Retinal pigment epithelial cell (primary cell): ENCODE data around the gene REEP6.
"Not testable (repeated sequence)": the region's sequence is repeated elsewhere in the genome, so short reads cannot be mapped to it uniquely, and the experiment has no call there.

Source experiments
- DNase-seq: peaks from one replicate; pipeline ENCODE4 v3.0.0-alpha.2; 2010; ENCODE audit warnings: low read depth
- H3K4me3 ChIP-seq: 2 replicates; pipeline ENCODE4 v1.5.1; 2011; ENCODE audit warnings: mild to moderate bottlenecking, low read length, control low read depth, moderate library complexity
- TF ChIP-seq, protein P1 (sequence below): conservative IDR thresholded peaks from 2 replicates; pipeline ENCODE4 v1.5.1; 2011; ENCODE audit warnings: low read depth, low read length, control low read depth, inconsistent platforms

Gene REEP6

DNA sequence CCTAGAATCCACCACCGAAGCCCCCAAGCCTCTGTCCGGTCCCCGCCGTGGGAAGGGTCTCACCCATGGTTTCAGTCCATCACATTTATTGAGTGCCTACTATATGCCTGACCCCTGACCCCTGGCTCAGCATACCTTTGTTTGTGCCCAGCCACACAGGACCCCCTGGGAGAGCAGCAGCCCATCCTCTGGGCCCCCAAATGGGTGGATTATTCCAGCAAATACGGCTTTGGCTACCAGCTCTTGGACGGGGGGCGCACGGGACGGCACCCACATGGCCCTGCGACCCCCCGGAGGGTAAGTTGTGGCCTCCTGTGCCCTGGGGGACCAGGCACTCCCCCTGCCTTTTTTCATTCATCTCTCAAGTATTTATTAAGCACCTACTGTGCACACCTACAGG is 40.6 kb downstream of the REEP6 start:
- H3K4me3 ChIP-seq, result no peak overlapping the region
- TF ChIP-seq, protein P1, sequence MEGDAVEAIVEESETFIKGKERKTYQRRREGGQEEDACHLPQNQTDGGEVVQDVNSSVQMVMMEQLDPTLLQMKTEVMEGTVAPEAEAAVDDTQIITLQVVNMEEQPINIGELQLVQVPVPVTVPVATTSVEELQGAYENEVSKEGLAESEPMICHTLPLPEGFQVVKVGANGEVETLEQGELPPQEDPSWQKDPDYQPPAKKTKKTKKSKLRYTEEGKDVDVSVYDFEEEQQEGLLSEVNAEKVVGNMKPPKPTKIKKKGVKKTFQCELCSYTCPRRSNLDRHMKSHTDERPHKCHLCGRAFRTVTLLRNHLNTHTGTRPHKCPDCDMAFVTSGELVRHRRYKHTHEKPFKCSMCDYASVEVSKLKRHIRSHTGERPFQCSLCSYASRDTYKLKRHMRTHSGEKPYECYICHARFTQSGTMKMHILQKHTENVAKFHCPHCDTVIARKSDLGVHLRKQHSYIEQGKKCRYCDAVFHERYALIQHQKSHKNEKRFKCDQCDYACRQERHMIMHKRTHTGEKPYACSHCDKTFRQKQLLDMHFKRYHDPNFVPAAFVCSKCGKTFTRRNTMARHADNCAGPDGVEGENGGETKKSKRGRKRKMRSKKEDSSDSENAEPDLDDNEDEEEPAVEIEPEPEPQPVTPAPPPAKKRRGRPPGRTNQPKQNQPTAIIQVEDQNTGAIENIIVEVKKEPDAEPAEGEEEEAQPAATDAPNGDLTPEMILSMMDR, result no peak
- no peak for DNase-seq

- no peak for DNase-seq
- no peak overlapping the region for H3K4me3 ChIP-seq
- TF ChIP-seq, protein P1, result no peak
Measured at GRCh38 chr19:1532003-1532402, 41.0 kb downstream of the REEP6 start.

- TF ChIP-seq, protein P1, result no peak
- no peak for DNase-seq
- no peak overlapping the region for H3K4me3 ChIP-seq
Measured at GRCh38 chr19:1533510-1534150, 42.6 kb downstream of the REEP6 start.

DNA sequence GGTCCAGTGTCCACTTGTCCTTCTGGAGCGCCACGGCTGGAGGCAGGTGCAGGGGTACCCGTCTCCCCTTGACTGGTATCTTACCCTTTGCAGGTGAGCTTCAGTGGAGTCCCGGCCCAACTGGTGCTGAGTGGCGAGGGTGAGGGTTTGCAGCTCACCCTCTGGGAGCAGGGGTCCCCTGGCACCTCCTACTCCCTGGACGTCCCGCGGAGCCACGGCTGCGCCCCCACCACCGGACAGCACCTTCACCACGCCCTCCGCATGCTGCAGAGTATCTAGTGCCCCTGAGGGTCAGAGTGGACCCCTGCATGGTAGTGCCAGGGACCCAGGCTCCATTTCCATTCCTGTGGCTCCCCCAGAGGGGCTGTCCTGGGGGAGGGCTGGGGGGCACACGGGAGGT is 44.0 kb downstream of the REEP6 start:
- DNase-seq, result no peak
- H3K4me3 ChIP-seq, result no peak overlapping the region
- TF ChIP-seq, protein P1, result no peak

- H3K4me3 ChIP-seq, DNase-seq: not testable (repeated sequence)
Measured at GRCh38 chr19:1535699-1536098, 44.7 kb downstream of the REEP6 start.

GRCh38 chr19:1538978-1539377 is 48.0 kb downstream of the REEP6 start:
- no peak for DNase-seq
- TF ChIP-seq, protein P1, result no peak
- no peak overlapping the region for H3K4me3 ChIP-seq

- not testable (repeated sequence) for DNase-seq, H3K4me3 ChIP-seq
Measured at GRCh38 chr19:1539749-1540148, 48.8 kb downstream of the REEP6 start.

DNA sequence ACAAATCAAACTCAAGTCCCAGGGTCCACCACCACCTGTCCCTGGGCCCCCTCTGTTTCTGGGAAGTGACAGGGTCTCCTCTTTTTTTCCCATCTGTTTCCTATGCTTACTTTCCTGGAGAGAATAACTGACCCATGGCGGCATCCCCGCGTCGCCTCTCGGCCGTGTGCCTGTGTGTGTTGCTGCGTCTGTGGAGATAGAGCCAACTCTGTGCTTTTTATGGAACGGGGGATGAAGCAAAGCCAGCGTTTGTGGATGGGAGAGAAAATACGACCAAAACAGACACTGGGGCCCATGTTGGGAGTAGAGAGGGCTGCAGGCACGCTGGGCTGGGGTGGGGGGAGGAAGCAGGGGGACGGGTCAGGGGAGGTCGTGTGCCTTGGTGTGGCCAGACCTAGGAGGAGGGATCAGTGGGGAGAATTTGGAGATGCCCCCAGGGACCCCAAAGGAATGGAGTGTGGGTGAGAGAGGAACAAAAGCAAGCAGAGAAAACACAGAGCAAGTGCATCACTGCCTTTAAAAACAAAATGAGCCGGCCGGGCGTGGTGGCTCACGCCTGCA is 49.5 kb downstream of the REEP6 start:
- DNase-seq, result no peak
- H3K4me3 ChIP-seq, result no peak overlapping the region
- TF ChIP-seq, protein P1, result no peak
